ENCODE data around the gene ANKRD23.

ANKRD23 gene

DNA sequence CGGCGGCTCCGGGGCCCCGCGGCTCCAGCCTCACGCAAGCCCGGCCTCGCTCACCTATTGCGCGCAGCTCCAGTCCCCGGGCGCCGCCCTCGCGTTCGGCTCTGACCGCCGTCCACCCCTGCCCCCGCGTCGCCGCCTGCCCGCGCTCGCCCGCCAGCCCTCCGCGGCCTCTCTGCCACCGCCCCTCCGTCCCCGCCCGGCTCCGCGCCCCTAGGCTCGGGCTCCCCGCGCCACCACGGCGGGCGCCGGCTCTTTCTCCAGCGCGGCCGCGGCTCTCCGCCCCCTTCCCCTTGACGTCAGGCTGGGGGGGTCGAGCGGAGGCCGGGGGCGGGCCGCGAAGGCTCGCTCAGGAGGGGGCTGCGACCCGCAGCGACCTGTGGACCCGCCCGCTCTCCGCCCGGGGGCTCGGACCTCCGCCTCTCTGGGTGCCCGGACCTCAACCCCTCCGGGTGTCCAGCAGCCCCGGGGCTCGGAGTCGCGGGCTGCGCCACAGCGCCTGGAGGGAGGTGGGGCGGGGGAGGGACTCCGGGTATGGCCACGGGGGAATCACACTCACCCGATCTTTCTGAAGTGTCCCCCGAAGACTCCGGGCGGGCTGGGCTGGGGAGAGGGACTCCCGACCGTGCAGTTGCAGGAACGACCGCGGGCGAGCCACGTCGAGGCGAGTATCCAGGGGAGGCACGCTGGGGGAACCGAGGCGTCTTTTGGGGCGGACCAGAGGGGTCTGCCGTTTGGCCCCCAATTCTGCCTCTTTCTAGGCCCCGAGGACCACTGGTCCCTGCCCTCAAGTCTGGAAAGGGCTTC, 26.2 kb upstream of the ANKRD23 start, which contains the start of gene SEMA4C:
Gene SEMA4C (minus strand): TSS at position 259 of the 804 bp plus-strand sequence. CDS start 2,194 bp downstream, outside the sequence.
- peak; percentile 76 for DNase-seq
- H3K9me3 Mint-ChIP-seq: no peaks in the 10 kb centered on the region
- H3K4me1 Mint-ChIP-seq: peaks cover 62% of the 10 kb centered on the region
- no peaks in the 10 kb centered on the region for H3K27me3 Mint-ChIP-seq (ENCODE audit: low read depth, poor library complexity)
- peak within 1 kb of the TSS; percentile 83 for H3K27ac Mint-ChIP-seq
- TF ChIP-seq, protein P1, sequence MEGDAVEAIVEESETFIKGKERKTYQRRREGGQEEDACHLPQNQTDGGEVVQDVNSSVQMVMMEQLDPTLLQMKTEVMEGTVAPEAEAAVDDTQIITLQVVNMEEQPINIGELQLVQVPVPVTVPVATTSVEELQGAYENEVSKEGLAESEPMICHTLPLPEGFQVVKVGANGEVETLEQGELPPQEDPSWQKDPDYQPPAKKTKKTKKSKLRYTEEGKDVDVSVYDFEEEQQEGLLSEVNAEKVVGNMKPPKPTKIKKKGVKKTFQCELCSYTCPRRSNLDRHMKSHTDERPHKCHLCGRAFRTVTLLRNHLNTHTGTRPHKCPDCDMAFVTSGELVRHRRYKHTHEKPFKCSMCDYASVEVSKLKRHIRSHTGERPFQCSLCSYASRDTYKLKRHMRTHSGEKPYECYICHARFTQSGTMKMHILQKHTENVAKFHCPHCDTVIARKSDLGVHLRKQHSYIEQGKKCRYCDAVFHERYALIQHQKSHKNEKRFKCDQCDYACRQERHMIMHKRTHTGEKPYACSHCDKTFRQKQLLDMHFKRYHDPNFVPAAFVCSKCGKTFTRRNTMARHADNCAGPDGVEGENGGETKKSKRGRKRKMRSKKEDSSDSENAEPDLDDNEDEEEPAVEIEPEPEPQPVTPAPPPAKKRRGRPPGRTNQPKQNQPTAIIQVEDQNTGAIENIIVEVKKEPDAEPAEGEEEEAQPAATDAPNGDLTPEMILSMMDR (IDR thresholded peaks at IDR 0.05): no peak
- H3K4me3 Mint-ChIP-seq: peak within 1 kb of the TSS; percentile 85
- peaks cover 6% of the 10 kb centered on the region for H3K36me3 Mint-ChIP-seq (ENCODE audit: low read depth)

DNA sequence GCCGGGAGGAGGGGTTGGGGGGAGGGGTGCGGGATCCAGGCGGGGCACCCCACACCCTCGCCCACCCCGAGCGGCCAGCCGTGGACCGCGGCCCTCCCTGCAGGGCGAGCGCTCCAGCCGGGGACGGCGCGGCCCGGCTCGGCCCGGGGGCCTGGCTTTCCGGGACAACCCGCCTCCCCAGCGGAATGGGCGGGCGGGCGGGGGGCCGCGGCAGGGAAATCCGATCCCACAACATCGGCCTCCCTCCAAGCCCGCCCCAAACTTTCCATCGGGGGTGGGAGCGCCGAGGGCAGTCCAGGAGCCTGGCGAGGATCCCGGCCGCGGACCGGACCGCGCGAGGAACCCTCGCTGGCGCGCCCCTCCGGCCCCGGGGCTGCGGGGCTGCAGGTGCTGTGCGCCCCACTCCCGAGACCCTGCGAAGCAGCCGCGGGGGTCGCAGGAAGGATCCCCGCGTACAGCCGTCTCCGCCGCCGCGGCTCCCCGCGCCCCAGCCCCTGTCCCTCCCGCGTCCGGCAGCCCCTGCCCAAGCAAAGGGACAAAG, 25.5 kb upstream of the ANKRD23 start:
- peaks cover 6% of the 10 kb centered on the region for H3K36me3 Mint-ChIP-seq (ENCODE audit: low read depth)
- no peak overlapping the region for H3K27ac Mint-ChIP-seq
- TF ChIP-seq, protein P1 (IDR thresholded peaks at IDR 0.05): no peak
- H3K4me3 Mint-ChIP-seq: peak overlapping the region; percentile 85
- peaks cover 55% of the 10 kb centered on the region for H3K4me1 Mint-ChIP-seq
- no peaks in the 10 kb centered on the region for H3K27me3 Mint-ChIP-seq (ENCODE audit: low read depth, poor library complexity)
- no peaks in the 10 kb centered on the region for H3K9me3 Mint-ChIP-seq
- peak; percentile 66 for DNase-seq

DNA sequence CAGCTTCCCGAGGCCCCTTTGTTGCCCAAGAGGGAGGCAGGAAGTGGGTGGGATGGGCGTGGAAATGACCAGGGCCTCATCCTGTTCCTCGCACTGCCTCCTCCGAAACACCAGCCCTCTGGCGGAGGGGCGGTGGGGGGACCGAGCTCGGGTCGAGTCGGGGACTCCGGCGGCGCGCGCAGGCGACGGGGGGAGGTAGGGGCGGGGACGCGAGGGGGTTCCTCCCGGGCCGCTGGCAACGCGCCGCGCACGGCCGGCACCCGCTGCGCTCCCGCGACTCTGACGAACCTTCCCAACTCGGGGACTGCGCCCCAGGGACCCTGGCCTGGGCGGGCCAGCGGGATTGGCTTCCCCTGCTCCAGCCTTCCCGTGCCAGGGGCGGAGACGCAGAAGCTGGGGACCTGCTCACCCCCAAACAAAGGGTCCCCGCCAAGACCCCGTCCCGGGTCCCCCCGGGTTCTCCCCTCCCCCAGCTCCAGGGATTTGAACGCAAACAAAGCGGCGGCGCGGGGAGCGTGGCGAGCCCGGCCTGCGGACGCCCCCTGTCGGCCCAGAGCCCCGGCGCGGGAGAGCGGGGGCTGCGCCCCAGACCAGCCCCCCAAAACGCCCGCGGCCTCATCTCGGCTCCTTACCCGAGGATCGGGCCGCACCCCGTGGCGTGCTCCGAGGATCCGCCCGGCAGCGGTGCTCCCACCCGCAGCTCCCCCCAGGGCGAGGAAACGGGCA, 24.9 kb upstream of the ANKRD23 start:
- peak; percentile 88 for DNase-seq
- TF ChIP-seq, protein P1 (IDR thresholded peaks at IDR 0.05): peak; percentile 59
- H3K9me3 Mint-ChIP-seq: no peaks in the 10 kb centered on the region
- H3K27ac Mint-ChIP-seq: no peak overlapping the region
- H3K4me1 Mint-ChIP-seq: peaks cover 49% of the 10 kb centered on the region
- H3K36me3 Mint-ChIP-seq (ENCODE audit: low read depth): peaks cover 6% of the 10 kb centered on the region
- peak overlapping the region; percentile 88 for H3K4me3 Mint-ChIP-seq
- H3K27me3 Mint-ChIP-seq (ENCODE audit: low read depth, poor library complexity): no peaks in the 10 kb centered on the region

DNA sequence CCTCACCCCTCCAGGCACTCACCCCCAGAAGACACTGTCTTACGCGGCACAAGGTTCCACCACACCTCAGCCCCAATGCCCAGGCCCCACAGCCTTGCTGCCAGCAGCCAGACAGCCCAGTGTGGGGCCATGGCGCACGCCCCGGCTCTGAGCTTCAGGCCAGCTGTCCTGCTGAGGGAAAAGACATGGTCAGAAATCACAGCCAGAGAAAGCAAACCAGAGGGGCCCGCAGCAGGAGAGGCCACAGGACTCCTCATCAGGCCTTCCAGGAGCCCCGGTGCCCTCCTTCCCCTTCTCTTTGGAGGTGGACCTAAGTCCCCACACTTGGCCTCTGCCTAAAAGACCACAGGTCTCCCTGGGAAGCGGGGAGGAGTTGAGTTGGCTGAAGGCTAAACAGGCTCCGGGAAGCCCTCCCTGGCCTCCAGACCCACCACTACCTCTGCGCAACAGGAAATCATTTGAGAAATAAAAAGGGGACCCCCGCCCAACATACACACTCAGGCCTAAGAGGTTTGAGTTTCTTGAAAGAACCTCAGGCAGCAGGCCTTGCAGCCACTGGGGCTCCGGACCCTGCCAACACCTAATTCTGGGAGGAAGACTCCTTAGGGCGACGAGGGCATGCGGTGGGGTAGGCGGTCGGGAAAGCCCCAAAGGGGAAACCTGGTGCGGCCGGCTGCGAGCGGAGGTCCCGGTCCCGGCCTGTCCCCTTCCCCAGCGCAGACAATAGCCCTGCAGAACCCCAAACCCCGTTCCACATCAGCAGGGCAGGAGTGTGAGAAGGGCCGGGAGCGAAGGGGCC, 24.1 kb upstream of the ANKRD23 start:
- Mint-ChIP-seq H3K4me1 (peaks cover 46% of the 10 kb centered on the region), H3K9me3 (no peaks in the 10 kb centered on the region), H3K36me3 (ENCODE audit: low read depth) (peaks cover 12% of the 10 kb centered on the region), H3K4me3 (peak overlapping the region; percentile 88), H3K27ac (peak overlapping the region; percentile 42), H3K27me3 (ENCODE audit: low read depth, poor library complexity) (no peaks in the 10 kb centered on the region)
- no peak for DNase-seq
- TF ChIP-seq, protein P1 (IDR thresholded peaks at IDR 0.05): no peak

DNA sequence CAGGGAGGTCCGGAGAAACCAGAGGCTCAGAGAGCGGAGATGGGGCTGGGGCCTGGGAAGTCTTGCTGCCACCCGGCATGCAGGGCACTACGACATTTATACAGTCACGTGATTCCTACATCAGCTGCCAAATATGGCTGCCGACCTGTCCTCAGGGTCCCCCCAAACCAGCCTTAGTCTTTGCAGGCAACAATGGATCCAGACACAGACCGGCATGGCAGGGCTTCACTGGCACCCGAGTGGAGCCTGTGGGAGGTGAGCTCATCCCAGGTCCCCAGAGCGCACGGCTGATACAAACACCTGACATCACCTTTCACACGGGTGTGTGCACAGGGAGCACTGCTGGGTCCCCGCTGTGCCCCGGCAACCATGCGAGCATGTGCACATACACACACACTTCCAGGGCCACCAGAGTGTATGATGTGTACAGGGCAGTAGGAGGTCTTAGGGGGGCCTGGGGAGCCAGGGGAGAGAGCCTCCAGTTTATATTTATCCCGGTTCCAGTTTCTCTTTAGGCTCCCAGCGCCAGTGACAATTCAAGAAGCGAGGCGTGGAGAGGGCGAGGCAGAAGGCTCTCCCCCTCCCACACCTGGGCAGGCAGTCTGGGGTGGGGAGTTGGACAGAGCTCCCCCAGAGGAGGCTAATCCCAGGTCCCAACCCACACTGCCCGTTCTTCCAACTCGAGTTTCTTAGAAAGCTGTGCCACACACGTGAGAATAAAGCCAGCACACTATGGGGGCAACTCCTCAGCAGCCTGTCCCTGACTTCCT, 23.4 kb upstream of the ANKRD23 start:
- H3K4me3 Mint-ChIP-seq: peak overlapping the region; percentile 88
- H3K27me3 Mint-ChIP-seq (ENCODE audit: low read depth, poor library complexity): no peaks in the 10 kb centered on the region
- TF ChIP-seq, protein P1 (IDR thresholded peaks at IDR 0.05): no peak
- peaks cover 38% of the 10 kb centered on the region for H3K4me1 Mint-ChIP-seq
- H3K27ac Mint-ChIP-seq: peak overlapping the region; percentile 74
- DNase-seq: no peak
- peaks cover 15% of the 10 kb centered on the region for H3K36me3 Mint-ChIP-seq (ENCODE audit: low read depth)
- H3K9me3 Mint-ChIP-seq: no peaks in the 10 kb centered on the region

Data from nephron progenitor cell (in vitro differentiated cells).